ENCODE results near the gene FEZF1.
A peak's percentile ranks its signal among the peaks of the same experiment; 100 is the strongest.

The FEZF1 gene

GRCh38 chr7:122314284-122314683 is 9.7 kb upstream of the FEZF1 start:
- TF ChIP-seq, protein P1, sequence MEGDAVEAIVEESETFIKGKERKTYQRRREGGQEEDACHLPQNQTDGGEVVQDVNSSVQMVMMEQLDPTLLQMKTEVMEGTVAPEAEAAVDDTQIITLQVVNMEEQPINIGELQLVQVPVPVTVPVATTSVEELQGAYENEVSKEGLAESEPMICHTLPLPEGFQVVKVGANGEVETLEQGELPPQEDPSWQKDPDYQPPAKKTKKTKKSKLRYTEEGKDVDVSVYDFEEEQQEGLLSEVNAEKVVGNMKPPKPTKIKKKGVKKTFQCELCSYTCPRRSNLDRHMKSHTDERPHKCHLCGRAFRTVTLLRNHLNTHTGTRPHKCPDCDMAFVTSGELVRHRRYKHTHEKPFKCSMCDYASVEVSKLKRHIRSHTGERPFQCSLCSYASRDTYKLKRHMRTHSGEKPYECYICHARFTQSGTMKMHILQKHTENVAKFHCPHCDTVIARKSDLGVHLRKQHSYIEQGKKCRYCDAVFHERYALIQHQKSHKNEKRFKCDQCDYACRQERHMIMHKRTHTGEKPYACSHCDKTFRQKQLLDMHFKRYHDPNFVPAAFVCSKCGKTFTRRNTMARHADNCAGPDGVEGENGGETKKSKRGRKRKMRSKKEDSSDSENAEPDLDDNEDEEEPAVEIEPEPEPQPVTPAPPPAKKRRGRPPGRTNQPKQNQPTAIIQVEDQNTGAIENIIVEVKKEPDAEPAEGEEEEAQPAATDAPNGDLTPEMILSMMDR (IDR thresholded peaks at IDR 0.05; ENCODE audit: insufficient read depth, missing control alignments): no peak
- no peak for FAIRE-seq
- DNase-seq (ENCODE audit: insufficient read length, low spot score): no peak

- DNase-seq (ENCODE audit: insufficient read length, low spot score): no peak
- no peak for FAIRE-seq
- TF ChIP-seq, protein P1 (IDR thresholded peaks at IDR 0.05; ENCODE audit: insufficient read depth, missing control alignments): no peak
Measured at GRCh38 chr7:122312789-122313188, 8.2 kb upstream of the FEZF1 start.

- TF ChIP-seq, protein P1 (IDR thresholded peaks at IDR 0.05; ENCODE audit: insufficient read depth, missing control alignments): no peak
- DNase-seq (ENCODE audit: insufficient read length, low spot score) (no peak), FAIRE-seq (no peak)
Measured at GRCh38 chr7:122311734-122312450, 7.3 kb upstream of the FEZF1 start.

DNA sequence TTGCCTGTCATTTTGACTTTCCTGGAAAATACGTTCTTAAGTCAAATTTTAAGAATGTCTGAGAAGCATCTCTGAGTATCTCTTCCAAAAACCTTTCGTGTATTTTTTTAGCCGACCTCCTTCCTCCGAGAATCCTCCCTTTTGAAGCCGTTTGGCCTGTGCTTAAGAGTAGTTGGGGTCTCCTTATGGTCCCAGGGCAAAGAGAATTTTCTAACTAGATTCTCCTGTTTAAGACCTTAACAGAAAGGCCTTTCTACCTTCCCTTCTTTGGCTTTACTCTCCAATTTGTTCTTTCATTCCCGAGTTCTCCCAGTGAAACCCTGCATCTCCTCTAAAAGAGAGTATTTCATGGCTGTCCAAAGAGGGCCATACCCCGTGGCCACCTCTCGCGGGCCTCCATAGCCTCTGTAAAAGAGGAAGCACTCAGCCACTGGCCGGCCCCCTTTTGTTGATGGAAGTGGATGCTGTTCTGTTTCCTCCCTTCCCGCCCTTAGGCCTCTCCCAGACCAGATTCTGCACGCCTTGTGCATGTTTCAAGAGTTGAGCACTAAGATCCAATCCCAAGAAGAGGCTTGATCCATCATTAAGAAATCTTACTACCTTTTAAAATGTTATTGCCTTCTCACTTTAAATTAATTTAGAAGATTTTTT is 6.6 kb upstream of the FEZF1 start:
- FAIRE-seq (no peak), DNase-seq (ENCODE audit: insufficient read length, low spot score) (no peak)
- TF ChIP-seq, protein P1 (IDR thresholded peaks at IDR 0.05; ENCODE audit: insufficient read depth, missing control alignments): no peak

DNA sequence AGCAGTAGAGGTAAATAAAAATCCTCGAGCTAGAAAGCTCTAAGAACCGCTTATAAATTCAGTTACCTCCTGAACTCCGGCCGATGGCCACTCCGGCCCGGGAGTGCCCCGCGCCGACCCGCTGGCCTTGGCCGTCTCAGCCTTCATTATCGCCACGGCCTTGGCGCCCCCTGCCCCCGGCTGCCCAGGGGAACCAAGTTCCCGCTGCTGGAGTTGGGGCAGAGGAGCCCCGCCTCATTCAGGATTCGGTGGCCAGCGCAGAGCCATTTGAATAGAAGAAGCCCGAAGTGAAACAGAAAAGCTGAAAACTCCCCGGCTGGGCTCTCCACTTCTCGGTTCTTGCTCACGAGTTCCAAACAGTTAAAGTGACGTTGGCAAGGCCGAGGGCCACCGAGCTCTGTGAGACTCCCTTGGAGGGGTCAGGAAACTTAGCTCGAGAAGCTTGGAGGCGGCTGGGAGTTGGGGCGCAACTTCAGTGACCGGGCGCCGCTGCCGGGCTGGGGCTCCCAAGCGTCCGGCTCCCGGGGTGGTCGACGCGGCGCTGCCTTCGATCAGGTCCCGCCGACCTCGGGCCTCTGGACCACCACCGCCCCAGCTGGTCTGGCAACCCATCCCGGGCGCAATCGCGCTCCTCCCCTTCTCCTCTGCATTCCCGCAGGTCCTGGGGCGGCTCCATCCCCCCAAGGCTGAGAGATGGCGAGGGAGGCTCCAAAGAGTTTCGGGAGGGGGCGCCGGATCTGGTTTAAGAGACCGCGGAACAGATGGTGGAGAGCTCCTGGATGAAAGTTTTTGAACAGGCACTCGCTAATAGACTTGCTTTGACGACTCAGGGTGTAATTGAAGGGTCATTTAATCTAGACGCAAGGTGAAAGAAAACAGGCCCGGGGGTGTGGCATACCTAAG is 5.8 kb upstream of the FEZF1 start:
- no peak for DNase-seq (ENCODE audit: insufficient read length, low spot score)
- TF ChIP-seq, protein P1 (IDR thresholded peaks at IDR 0.05; ENCODE audit: insufficient read depth, missing control alignments): peak; percentile 6
- no peak for FAIRE-seq

DNA sequence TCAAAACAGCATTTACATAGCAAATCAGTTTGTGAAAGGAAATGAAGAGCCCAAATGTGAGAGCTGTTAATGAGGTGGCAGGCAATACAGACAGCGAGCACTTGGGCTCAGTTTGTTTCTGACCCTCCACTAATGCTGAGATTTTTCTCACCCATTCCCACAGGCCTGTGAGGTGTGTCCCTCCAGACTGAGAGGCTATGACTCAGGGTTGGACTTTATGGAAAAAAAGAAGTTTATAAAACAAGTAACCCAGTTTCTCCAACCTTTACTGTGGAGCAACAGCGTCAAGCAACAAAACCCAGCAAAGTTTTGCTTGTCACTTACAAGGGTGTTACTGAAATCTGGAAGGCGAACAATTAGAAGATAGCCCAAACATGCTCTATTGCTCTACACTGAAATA is 4.9 kb upstream of the FEZF1 start:
- TF ChIP-seq, protein P1 (IDR thresholded peaks at IDR 0.05; ENCODE audit: insufficient read depth, missing control alignments): no peak
- DNase-seq (ENCODE audit: insufficient read length, low spot score) (no peak), FAIRE-seq (no peak)
